Testis (tissue), 3 donors: ENCODE results near the gene CAMK2D. TPM values are rescaled to one million over a fixed set of nuclear protein-coding genes. Genes with fewer than 3 reads are reported as not detected.

ENCODE experiments used
- DNase-seq: peaks from one replicate; pipeline ENCODE4 v3.0.0-alpha.2; 2019
- H3K27ac ChIP-seq, 2 donors: fragments of 200-600 bp; sonication (generic); one replicate each; pipeline ENCODE4 v1.5.1; 2019
- H3K27me3 ChIP-seq: fragments of 200-600 bp; sonication (generic); one replicate; pipeline ENCODE4 v1.5.1; 2019
- H3K36me3 ChIP-seq: fragments of 200-600 bp; sonication (generic); one replicate; pipeline ENCODE4 v1.5.1; 2017; ENCODE audit warnings: low read depth; ENCODE audit errors: missing control alignments
- H3K4me1 ChIP-seq: fragments of 200-600 bp; sonication (generic); one replicate; pipeline ENCODE4 v1.5.1; 2019
- H3K4me3 ChIP-seq, 2 donors: fragments of 200-600 bp; sonication (generic); one replicate each; pipeline ENCODE4 v1.5.1; 2017 to 2019
- H3K9me3 ChIP-seq: fragments of 200-600 bp; sonication (generic); one replicate; pipeline ENCODE4 v1.5.1; 2017
- CTCF ChIP-seq, 3 experiments: fragments of 450-650 bp in 2 of 3; fragments of 200-600 bp in 1 of 3; sonication (generic) in 1 of 3; IDR thresholded peaks; one replicate each; pipeline ENCODE4 v1.5.1; 2016 to 2019; ENCODE audit warnings: antibody characterized with exemption in 3 of 3, mild to moderate bottlenecking in 2 of 3, moderate library complexity in 1 of 3
- POLR2A ChIP-seq: fragments of 450-650 bp; IDR thresholded peaks from one replicate; pipeline ENCODE4 v1.6.1; 2017; ENCODE audit warnings: antibody characterized with exemption, mild to moderate bottlenecking, moderate library complexity
- WGBS, 2 donors: methylation state at CpG; one replicate each; pipeline ENCODE4 v1.1.5; 2018; 5-methylcytosine and 5-hydroxymethylcytosine counted together
- intact Hi-C: fragments of 100-400 bp; cut with DNase I; formaldehyde crosslinking; loops from one replicate; pipeline ENCODE4 v1.15.1; 2023; ENCODE audit warnings: low total_unique reads
- polyA plus RNA-seq: library from polyadenylated mRNA; stranded (reverse); fragments of 350-450 nt; fragmentation: Illumina TruSeq; extraction: RNeasy Lipid Tissue Mini Kit (QIAGEN cat#74804); gene quantifications from one replicate; pipeline ENCODE4 v1.2.3, GENCODE V29; 2014; ENCODE audit warnings: low read depth, low replicate concordance; ENCODE audit not compliant: insufficient read depth
- total RNA-seq, 2 donors: library from RNA; depleted of rRNA; stranded (reverse); fragments of >200 nt; gene quantifications; one replicate each; pipeline ENCODE4 v1.2.3, GENCODE V29; 2016

The CAMK2D gene
- total and polyA plus RNA-seq, 3 donors from 2014 or later = 31.2 to 88.1 (median 72.4) TPM

- no peaks in the 10 kb centered on the region for H3K36me3 ChIP-seq
- 62 to 69% methylated on average over 3 of the region's 3 CpGs for WGBS, 2 donors
- no peak for DNase-seq
- intact Hi-C loops = no loop called here
- no peak overlapping the region for H3K4me3 ChIP-seq
- H3K27me3 ChIP-seq = no peaks in the 10 kb centered on the region
- peaks cover 19% of the 10 kb centered on the region for H3K4me1 ChIP-seq
- TF ChIP-seq POLR2A = no peak
- H3K27ac ChIP-seq = peak overlapping the region; percentile 4 to 31
- H3K9me3 ChIP-seq = no peaks in the 10 kb centered on the region
Observed at GRCh38 chr4:113635739-113636437, 125.7 kb downstream of the CAMK2D start.

- intact Hi-C loops = no loop called here
- no peak overlapping the region for H3K4me3 ChIP-seq
- H3K36me3 ChIP-seq = no peaks in the 10 kb centered on the region
- H3K9me3 ChIP-seq = no peaks in the 10 kb centered on the region
- TF ChIP-seq POLR2A (no peak), CTCF (IDR thresholded peaks at IDR 0.05) (no peak)
- 79 to 83% methylated on average over 3 of the region's 3 CpGs for WGBS, 2 donors
- DNase-seq = no peak
- no peak overlapping the region for H3K27ac ChIP-seq
- H3K27me3 ChIP-seq = no peaks in the 10 kb centered on the region
- H3K4me1 ChIP-seq = peaks cover 19% of the 10 kb centered on the region
Observed at GRCh38 chr4:113634081-113634969, 127.2 kb downstream of the CAMK2D start.

DNA sequence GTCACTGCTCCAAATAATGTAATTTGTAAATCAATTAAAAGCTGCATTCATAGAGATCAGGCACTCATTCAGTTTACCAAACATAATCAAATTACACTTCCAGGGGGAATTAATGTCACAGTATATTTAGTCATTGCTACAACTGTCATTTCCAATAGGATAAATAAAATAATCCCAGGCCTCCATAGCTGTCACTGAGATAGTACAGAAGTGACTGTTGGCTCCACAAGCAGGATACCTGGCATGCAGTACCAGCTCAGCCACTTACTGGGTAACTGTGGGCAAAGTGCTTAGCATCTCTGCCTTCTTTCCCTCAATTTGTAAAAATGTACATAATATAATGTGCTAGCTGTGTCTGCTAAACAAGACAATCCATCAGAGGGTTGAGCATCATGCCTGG lies 128.1 kb downstream of the CAMK2D start:
- H3K9me3 ChIP-seq = no peaks in the 10 kb centered on the region
- no peak for TF ChIP-seq POLR2A
- TF ChIP-seq CTCF (IDR thresholded peaks at IDR 0.05) = no peak
- H3K4me3 ChIP-seq = no peak overlapping the region
- peaks cover 21% of the 10 kb centered on the region for H3K4me1 ChIP-seq
- no peak for DNase-seq
- intact Hi-C loops = no loop called here
- no peaks in the 10 kb centered on the region for H3K36me3 ChIP-seq
- H3K27me3 ChIP-seq = no peaks in the 10 kb centered on the region
- H3K27ac ChIP-seq = no peak overlapping the region

GRCh38 chr4:113628711-113629110 lies 132.8 kb downstream of the CAMK2D start:
- Histone ChIP-seq H3K27ac (no peak overlapping the region), H3K4me3 (no peak overlapping the region), H3K27me3 (no peaks in the 10 kb centered on the region), H3K9me3 (no peaks in the 10 kb centered on the region), H3K4me1 (peaks cover 3% of the 10 kb centered on the region), H3K36me3 (no peaks in the 10 kb centered on the region)
- 41 to 58% methylated on average over 1 of the region's 1 CpG for WGBS, 2 donors
- DNase-seq = no peak
- intact Hi-C loops = no loop called here
- TF ChIP-seq POLR2A (no peak), CTCF (IDR thresholded peaks at IDR 0.05) (no peak)

DNA sequence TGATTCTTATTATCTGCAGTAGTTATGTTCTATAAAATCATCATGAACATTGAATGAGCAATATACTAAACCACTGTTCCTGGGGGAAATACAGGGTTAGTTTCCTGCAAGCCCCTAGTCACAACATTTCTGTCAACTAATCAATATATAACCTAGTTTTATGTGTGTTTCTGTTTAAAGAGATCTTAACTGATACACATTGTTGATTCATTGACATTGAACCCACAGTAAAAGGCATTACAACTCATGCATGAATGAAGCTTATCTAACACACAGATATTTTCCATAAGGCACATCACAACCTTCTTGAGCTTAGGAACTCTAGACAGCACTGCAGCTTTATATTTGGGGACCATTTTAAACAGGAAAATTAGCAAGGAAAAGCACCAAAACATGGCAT lies 134.2 kb downstream of the CAMK2D start:
- Histone ChIP-seq H3K4me3 (no peak overlapping the region), H3K27me3 (no peaks in the 10 kb centered on the region), H3K27ac (no peak overlapping the region), H3K36me3 (no peaks in the 10 kb centered on the region), H3K4me1 (peaks cover 3% of the 10 kb centered on the region), H3K9me3 (no peaks in the 10 kb centered on the region)
- intact Hi-C loops = no loop called here
- TF ChIP-seq CTCF (IDR thresholded peaks at IDR 0.05) = no peak
- TF ChIP-seq POLR2A = no peak
- no peak for DNase-seq
